Measurements from ENCODE around the gene RFX8. TPM values are rescaled to one million over a fixed set of nuclear protein-coding genes. Genes with fewer than 3 reads are reported as not detected.
"Not testable (repeated sequence)": the region's sequence is repeated elsewhere in the genome, so short reads cannot be mapped to it uniquely, and the experiment has no call there.

Gene RFX8
- total and polyA plus RNA-seq, 4 experiments from 2014 or later: 1.2 to 1.3 TPM; not detected in 2

- DNase-seq: no peak
- Histone ChIP-seq H3K36me3 (ENCODE audit: insufficient read depth, low read length) (no peaks in the 10 kb centered on the region), H3K27me3 (ENCODE audit: insufficient read depth, low read length) (no peaks in the 10 kb centered on the region), H3K9me3 (ENCODE audit: control insufficient read depth in 1 of 2, low read length in 2 of 2) (no peaks in the 10 kb centered on the region), H3K4me1 (ENCODE audit: insufficient read depth, low read length) (peaks cover 11% of the 10 kb centered on the region), H3K4me3 (ENCODE audit: low read length in 2 of 2) (no peak overlapping the region), H3K27ac (ENCODE audit: low read depth, low read length) (no peak overlapping the region)
- POLR2A ChIA-PET (ENCODE audit: partially characterized antibody): interaction anchor here (1.1 kb wide), 1 partner anchor 47 kb away, joined by 3 read pairs; the partner anchor contains the start of gene RNF149
- no peak overlapping the region for H3K4me3 Mint-ChIP-seq
- H3K27ac Mint-ChIP-seq: peak overlapping the region in 2 of 7 donors; percentile 22 to 44
- H3K27me3 Mint-ChIP-seq: no peaks in the 10 kb centered on the region
- H3K4me1 Mint-ChIP-seq: peaks cover 7 to 27% (median 12%) of the 10 kb centered on the region in 4 donors
- CTCF ChIA-PET (ENCODE audit: partially characterized antibody): interaction anchor here (1.1 to 2.5 kb wide), 3 partner anchors 13 to 61 kb away, joined by 3 to 14 read pairs (median 4); no protein-coding TSS in a partner anchor
- intact Hi-C loops (cut with micrococcal nuclease): no loop called here
- H3K9me3 Mint-ChIP-seq: no peaks in the 10 kb centered on the region
- H3K36me3 Mint-ChIP-seq: no peaks in the 10 kb centered on the region
Observed at GRCh38 chr2:101355401-101356054, 119.4 kb downstream of the RFX8 start.

GRCh38 chr2:101354420-101355311 is 120.2 kb downstream of the RFX8 start:
- no peaks in the 10 kb centered on the region for H3K36me3 Mint-ChIP-seq
- H3K4me3 Mint-ChIP-seq: no peak overlapping the region
- DNase-seq: no peak
- Histone ChIP-seq H3K36me3 (ENCODE audit: insufficient read depth, low read length) (no peaks in the 10 kb centered on the region), H3K27ac (ENCODE audit: low read depth, low read length) (no peak overlapping the region), H3K4me1 (ENCODE audit: insufficient read depth, low read length) (peaks cover 12% of the 10 kb centered on the region), H3K9me3 (ENCODE audit: control insufficient read depth in 1 of 2, low read length in 2 of 2) (no peaks in the 10 kb centered on the region), H3K4me3 (ENCODE audit: low read length in 2 of 2) (no peak overlapping the region), H3K27me3 (ENCODE audit: insufficient read depth, low read length) (no peaks in the 10 kb centered on the region)
- ChIA-PET POLR2A (ENCODE audit: partially characterized antibody) (interaction anchor here (1.1 kb wide), 2 partner anchors 46 to 101 kb away, joined by 3 read pairs; partner anchors contain the start of gene RNF149), CTCF (ENCODE audit: partially characterized antibody) (interaction anchor here (0.8 to 2.5 kb wide), 6 partner anchors 12 to 62 kb away, joined by 3 to 14 read pairs (median 4); no protein-coding TSS in a partner anchor)
- intact Hi-C loops (cut with micrococcal nuclease): no loop called here
- no peaks in the 10 kb centered on the region for H3K27me3 Mint-ChIP-seq
- H3K9me3 Mint-ChIP-seq: no peaks in the 10 kb centered on the region
- peaks cover 7 to 23% (median 10%) of the 10 kb centered on the region in 4 donors for H3K4me1 Mint-ChIP-seq
- H3K27ac Mint-ChIP-seq: peak overlapping the region in 1 of 7 donors; percentile 15

- DNase-seq; H3K9me3 Mint-ChIP-seq; intact Hi-C loops (cut with micrococcal nuclease); H3K27ac Mint-ChIP-seq; H3K36me3 Mint-ChIP-seq; H3K4me3 Mint-ChIP-seq; H3K27me3 ChIP-seq (ENCODE audit: insufficient read depth, low read length); H3K9me3 ChIP-seq (ENCODE audit: control insufficient read depth in 1 of 2, low read length in 2 of 2); H3K27ac ChIP-seq (ENCODE audit: low read depth, low read length); H3K36me3 ChIP-seq (ENCODE audit: insufficient read depth, low read length); H3K4me3 ChIP-seq (ENCODE audit: low read length in 2 of 2); H3K27me3 Mint-ChIP-seq: not testable (repeated sequence)
- H3K4me1 ChIP-seq (ENCODE audit: insufficient read depth, low read length): peaks cover 12% of the 10 kb centered on the region
- ChIA-PET CTCF (ENCODE audit: partially characterized antibody) (interaction anchor here (0.8 to 1.2 kb wide), 4 partner anchors 9 to 29 kb away, joined by 3 to 4 read pairs (median 3); no protein-coding TSS in a partner anchor), POLR2A (ENCODE audit: partially characterized antibody) (interaction anchor here (0.9 to 1.3 kb wide), 2 partner anchors 9 to 41 kb away, joined by 3 to 4 read pairs; no protein-coding TSS in a partner anchor)
- peaks cover 7 to 23% (median 9%) of the 10 kb centered on the region in 4 donors for H3K4me1 Mint-ChIP-seq
Observed at GRCh38 chr2:101352631-101353030, 122.3 kb downstream of the RFX8 start.

- intact Hi-C loops (cut with micrococcal nuclease): no loop called here
- Mint-ChIP-seq H3K9me3 (no peaks in the 10 kb centered on the region), H3K36me3 (no peaks in the 10 kb centered on the region), H3K27me3 (no peaks in the 10 kb centered on the region), H3K27ac (no peak overlapping the region), H3K4me1 (peaks cover 7 to 20% (median 9%) of the 10 kb centered on the region in 4 donors), H3K4me3 (no peak overlapping the region)
- Histone ChIP-seq H3K4me1 (ENCODE audit: insufficient read depth, low read length) (peaks cover 12% of the 10 kb centered on the region), H3K36me3 (ENCODE audit: insufficient read depth, low read length) (no peaks in the 10 kb centered on the region), H3K27ac (ENCODE audit: low read depth, low read length) (no peak overlapping the region), H3K4me3 (ENCODE audit: low read length in 2 of 2) (no peak overlapping the region), H3K9me3 (ENCODE audit: control insufficient read depth in 1 of 2, low read length in 2 of 2) (no peaks in the 10 kb centered on the region), H3K27me3 (ENCODE audit: insufficient read depth, low read length) (no peaks in the 10 kb centered on the region)
- POLR2A ChIA-PET (ENCODE audit: partially characterized antibody): interaction anchor here (1.3 to 4.0 kb wide), 5 partner anchors 8 to 36 kb away, joined by 3 to 41 read pairs (median 5); partner anchors contain the start of gene CREG2
- CTCF ChIA-PET (ENCODE audit: partially characterized antibody): interaction anchor here (1.0 to 4.9 kb wide), 6 partner anchors 10 to 67 kb away, joined by 3 to 112 read pairs (median 16); partner anchors contain the start of gene CREG2
- no peak for DNase-seq
Observed at GRCh38 chr2:101351207-101351606, 123.7 kb downstream of the RFX8 start.

GRCh38 chr2:101349893-101350662 is 124.8 kb downstream of the RFX8 start:
- DNase-seq: peak in 2 of 5 donors; percentile 20 to 38
- H3K27me3 ChIP-seq (ENCODE audit: insufficient read depth, low read length): no peaks in the 10 kb centered on the region
- peak overlapping the region in 3 of 7 donors; percentile 10 to 23 (median 15) for H3K27ac Mint-ChIP-seq
- peak overlapping the region in 2 of 8 donors; percentile 3 to 29 for H3K4me3 Mint-ChIP-seq
- H3K4me1 Mint-ChIP-seq: peaks cover 7 to 9% (median 8%) of the 10 kb centered on the region in 4 donors
- POLR2A ChIA-PET (ENCODE audit: partially characterized antibody): interaction anchor here (0.6 to 4.0 kb wide), 11 partner anchors 8 to 45 kb away, joined by 3 to 41 read pairs (median 5); partner anchors contain the start of genes CREG2 and RNF149
- no peaks in the 10 kb centered on the region for H3K36me3 Mint-ChIP-seq
- H3K27me3 Mint-ChIP-seq: no peaks in the 10 kb centered on the region
- H3K9me3 Mint-ChIP-seq: no peaks in the 10 kb centered on the region
- no peaks in the 10 kb centered on the region for H3K9me3 ChIP-seq (ENCODE audit: control insufficient read depth in 1 of 2, low read length in 2 of 2)
- intact Hi-C loops (cut with micrococcal nuclease): no loop called here
- peaks cover 12% of the 10 kb centered on the region for H3K4me1 ChIP-seq (ENCODE audit: insufficient read depth, low read length)
- CTCF ChIA-PET (ENCODE audit: partially characterized antibody): interaction anchor here (0.6 to 4.9 kb wide), 22 partner anchors 8 to 517 kb away, joined by 3 to 112 read pairs (median 4); partner anchors contain the start of genes CNOT11, CREG2 and RNF149
- H3K36me3 ChIP-seq (ENCODE audit: insufficient read depth, low read length): no peaks in the 10 kb centered on the region
- no peak overlapping the region for H3K4me3 ChIP-seq (ENCODE audit: low read length in 2 of 2)
- H3K27ac ChIP-seq (ENCODE audit: low read depth, low read length): no peak overlapping the region

- CTCF ChIA-PET (ENCODE audit: partially characterized antibody): interaction anchor here (0.6 to 4.9 kb wide), 10 partner anchors 9 to 483 kb away, joined by 3 to 112 read pairs (median 5); partner anchors contain the start of gene CREG2
- no peaks in the 10 kb centered on the region for H3K36me3 ChIP-seq (ENCODE audit: insufficient read depth, low read length)
- Mint-ChIP-seq H3K4me3 (no peak overlapping the region), H3K27ac (no peak overlapping the region), H3K9me3 (no peaks in the 10 kb centered on the region), H3K4me1 (peaks cover 7 to 13% (median 9%) of the 10 kb centered on the region in 4 donors), H3K27me3 (no peaks in the 10 kb centered on the region), H3K36me3 (no peaks in the 10 kb centered on the region)
- H3K9me3 ChIP-seq (ENCODE audit: control insufficient read depth in 1 of 2, low read length in 2 of 2): no peaks in the 10 kb centered on the region
- no peak overlapping the region for H3K27ac ChIP-seq (ENCODE audit: low read depth, low read length)
- H3K4me1 ChIP-seq (ENCODE audit: insufficient read depth, low read length): peaks cover 12% of the 10 kb centered on the region
- H3K27me3 ChIP-seq (ENCODE audit: insufficient read depth, low read length): no peaks in the 10 kb centered on the region
- H3K4me3 ChIP-seq (ENCODE audit: low read length in 2 of 2): no peak overlapping the region
- no peak for DNase-seq
- intact Hi-C loops (cut with micrococcal nuclease): no loop called here
- POLR2A ChIA-PET (ENCODE audit: partially characterized antibody): interaction anchor here (1.9 to 4.0 kb wide), 4 partner anchors 13 to 40 kb away, joined by 7 to 41 read pairs (median 12); partner anchors contain the start of genes CREG2 and RNF149
Observed at GRCh38 chr2:101348883-101349282, 126.0 kb downstream of the RFX8 start.

Data from CD4-positive, alpha-beta memory T cell (primary cell).